ENCODE measurements around the gene GZF1. TPM values are rescaled to one million over a fixed set of nuclear protein-coding genes. Genes with fewer than 3 reads are reported as not detected.

Gene GZF1
- total and polyA plus RNA-seq, 9 donors: 7.1 to 13.9 (median 10.8) TPM

DNA sequence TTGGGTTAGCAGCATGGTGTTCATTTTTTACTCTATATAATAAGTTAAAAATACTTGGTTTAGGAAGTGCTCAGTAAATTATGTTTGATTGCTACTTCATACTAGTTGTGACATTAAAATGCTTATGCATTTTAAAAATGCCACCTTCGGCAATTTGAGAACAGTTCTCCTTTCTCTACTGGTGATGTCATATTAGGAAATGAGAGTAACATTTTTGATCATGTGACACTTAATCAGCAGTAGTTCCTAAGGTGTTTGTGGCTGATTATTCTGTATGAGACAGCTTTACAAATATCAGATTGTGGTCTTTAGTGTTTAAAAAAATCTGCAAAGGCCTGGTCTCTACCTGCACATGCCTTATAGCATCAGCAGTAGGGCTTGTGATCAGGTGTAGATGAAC, 4.4 kb downstream of the GZF1 start:
- Histone ChIP-seq H3K36me3 (ENCODE audit: control insufficient read depth, insufficient read depth, low read length) (peaks cover 43% of the 10 kb centered on the region), H3K9me3 (replicated peaks; ENCODE audit: control insufficient read depth, low read depth, low read length) (no peaks in the 10 kb centered on the region), H3K4me3 (ENCODE audit: low read length) (no peak overlapping the region), H3K4me1 (ENCODE audit: control insufficient read depth, insufficient read depth, low read length) (peaks cover 14% of the 10 kb centered on the region), H3K27ac (ENCODE audit: low read length) (no peak overlapping the region), H3K27me3 (ENCODE audit: control insufficient read depth, insufficient read depth, low read length) (no peaks in the 10 kb centered on the region)
- no CpG with 5 or more reads among the region's 1 CpG for WGBS (ENCODE audit: insufficient coverage)
- no peak for DNase-seq

DNA sequence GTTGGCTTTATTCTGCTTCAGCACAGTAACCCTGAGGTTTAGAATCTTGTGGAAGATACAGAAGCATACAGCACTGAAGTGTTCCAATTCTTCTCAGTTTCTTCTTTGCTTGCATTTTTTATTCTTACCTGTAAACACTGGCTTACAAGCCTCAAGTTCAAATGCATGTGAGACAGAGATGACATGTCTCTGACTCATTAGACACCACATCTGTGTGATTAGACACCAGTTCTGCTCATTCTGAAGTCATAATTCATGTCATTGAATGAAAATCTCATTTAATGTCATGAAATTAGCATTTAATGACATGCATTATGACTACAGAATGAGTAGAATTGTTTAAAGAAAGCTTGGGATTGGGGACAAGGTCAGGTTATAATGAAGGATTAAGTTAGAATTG, 5.8 kb downstream of the GZF1 start:
- no peak overlapping the region for H3K4me3 ChIP-seq (ENCODE audit: low read length)

GRCh38 chr20:23368316-23369071, 6.5 kb downstream of the GZF1 start:
- WGBS (ENCODE audit: insufficient coverage): no CpG with 5 or more reads among the region's 2 CpGs
- DNase-seq: no peak
- Histone ChIP-seq H3K27me3 (ENCODE audit: control insufficient read depth, insufficient read depth, low read length) (no peaks in the 10 kb centered on the region), H3K27ac (ENCODE audit: low read length) (no peak overlapping the region), H3K4me3 (ENCODE audit: low read length) (no peak overlapping the region), H3K9me3 (replicated peaks; ENCODE audit: control insufficient read depth, low read depth, low read length) (no peaks in the 10 kb centered on the region), H3K4me1 (ENCODE audit: control insufficient read depth, insufficient read depth, low read length) (peaks cover 5% of the 10 kb centered on the region), H3K36me3 (ENCODE audit: control insufficient read depth, insufficient read depth, low read length) (peaks cover 56% of the 10 kb centered on the region)

More for the DNA sequence above, 5.8 kb downstream of the GZF1 start:
- Histone ChIP-seq H3K36me3 (ENCODE audit: control insufficient read depth, insufficient read depth, low read length) (peaks cover 52% of the 10 kb centered on the region), H3K27ac (ENCODE audit: low read length) (no peak overlapping the region), H3K9me3 (replicated peaks; ENCODE audit: control insufficient read depth, low read depth, low read length) (no peaks in the 10 kb centered on the region), H3K4me1 (ENCODE audit: control insufficient read depth, insufficient read depth, low read length) (peaks cover 12% of the 10 kb centered on the region), H3K27me3 (ENCODE audit: control insufficient read depth, insufficient read depth, low read length) (no peaks in the 10 kb centered on the region)
- DNase-seq: no peak

DNA sequence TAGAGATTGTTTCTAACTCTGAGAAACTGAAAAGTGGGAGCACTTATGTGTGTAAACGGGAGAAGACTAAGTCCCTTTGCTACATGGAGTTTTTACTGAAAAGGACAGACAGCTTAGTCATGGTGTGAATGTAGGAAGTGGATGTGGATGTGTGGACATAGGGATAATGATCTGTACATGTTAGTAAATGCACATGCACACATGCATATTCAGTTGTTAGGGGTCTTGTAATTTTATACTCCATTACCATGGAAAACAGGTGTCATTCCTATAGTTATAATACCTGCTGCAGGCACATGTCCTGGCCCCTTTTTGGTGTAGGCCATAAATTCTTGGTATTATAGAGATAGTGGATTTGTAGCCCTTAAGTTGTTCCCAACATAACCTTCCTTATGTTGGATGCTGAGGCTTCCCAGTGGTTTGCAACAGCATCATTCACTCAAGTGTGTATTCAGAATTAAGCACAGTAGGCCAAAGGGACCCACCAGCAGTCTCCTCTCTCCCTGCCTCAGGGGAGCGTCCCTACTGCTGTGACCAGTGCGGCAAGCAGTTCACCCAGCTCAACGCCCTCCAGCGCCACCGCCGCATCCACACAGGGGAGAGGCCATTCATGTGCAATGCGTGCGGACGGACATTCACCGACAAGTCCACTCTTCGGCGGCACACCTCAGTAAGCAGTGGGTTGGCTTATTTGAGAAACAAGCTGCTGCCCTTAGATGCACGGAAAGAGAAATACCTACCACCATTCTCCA, 7.3 kb downstream of the GZF1 start:
- Histone ChIP-seq H3K27ac (ENCODE audit: low read length) (no peak overlapping the region), H3K4me1 (ENCODE audit: control insufficient read depth, insufficient read depth, low read length) (peaks cover 4% of the 10 kb centered on the region)
- no peak for DNase-seq

GRCh38 chr20:23370274-23370673, 8.3 kb downstream of the GZF1 start:
- no peaks in the 10 kb centered on the region for H3K27me3 ChIP-seq (ENCODE audit: control insufficient read depth, insufficient read depth, low read length)
- peaks cover 56% of the 10 kb centered on the region for H3K36me3 ChIP-seq (ENCODE audit: control insufficient read depth, insufficient read depth, low read length)
- peaks cover 4% of the 10 kb centered on the region for H3K4me1 ChIP-seq (ENCODE audit: control insufficient read depth, insufficient read depth, low read length)
- 67% methylated on average over 1 of the region's 5 CpGs for WGBS (ENCODE audit: insufficient coverage)
- H3K4me3 ChIP-seq (ENCODE audit: low read length): no peak overlapping the region
- no peak for DNase-seq
- no peak overlapping the region for H3K27ac ChIP-seq (ENCODE audit: low read length)
- H3K9me3 ChIP-seq (replicated peaks; ENCODE audit: control insufficient read depth, low read depth, low read length): no peaks in the 10 kb centered on the region

More for the DNA sequence above, 7.3 kb downstream of the GZF1 start:
- Histone ChIP-seq H3K9me3 (replicated peaks; ENCODE audit: control insufficient read depth, low read depth, low read length) (no peaks in the 10 kb centered on the region), H3K36me3 (ENCODE audit: control insufficient read depth, insufficient read depth, low read length) (peaks cover 61% of the 10 kb centered on the region), H3K27me3 (ENCODE audit: control insufficient read depth, insufficient read depth, low read length) (no peaks in the 10 kb centered on the region), H3K4me3 (ENCODE audit: low read length) (no peak overlapping the region)
- WGBS (ENCODE audit: insufficient coverage): 80% methylated on average over 2 of the region's 14 CpGs

DNA sequence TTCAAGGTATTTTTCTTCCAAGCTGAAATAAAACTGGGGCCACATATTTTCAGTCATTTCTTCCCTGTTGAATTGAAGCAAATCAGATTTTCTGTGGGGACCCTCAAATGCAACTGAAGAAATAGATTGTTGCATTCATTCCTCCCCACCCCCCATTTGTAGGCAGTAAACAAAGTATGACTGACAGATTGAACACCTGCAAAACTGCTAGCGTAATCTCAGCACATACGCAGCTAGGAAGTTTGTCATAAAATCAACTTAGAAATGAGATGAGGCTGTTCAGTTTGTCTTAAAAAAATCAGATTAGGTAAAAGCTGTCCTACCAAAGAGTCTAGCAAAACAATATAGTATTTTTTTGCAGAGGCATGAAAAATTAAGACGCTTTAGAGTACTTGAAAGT, 8.9 kb downstream of the GZF1 start:
- H3K4me1 ChIP-seq (ENCODE audit: control insufficient read depth, insufficient read depth, low read length): peaks cover 2% of the 10 kb centered on the region

DNA sequence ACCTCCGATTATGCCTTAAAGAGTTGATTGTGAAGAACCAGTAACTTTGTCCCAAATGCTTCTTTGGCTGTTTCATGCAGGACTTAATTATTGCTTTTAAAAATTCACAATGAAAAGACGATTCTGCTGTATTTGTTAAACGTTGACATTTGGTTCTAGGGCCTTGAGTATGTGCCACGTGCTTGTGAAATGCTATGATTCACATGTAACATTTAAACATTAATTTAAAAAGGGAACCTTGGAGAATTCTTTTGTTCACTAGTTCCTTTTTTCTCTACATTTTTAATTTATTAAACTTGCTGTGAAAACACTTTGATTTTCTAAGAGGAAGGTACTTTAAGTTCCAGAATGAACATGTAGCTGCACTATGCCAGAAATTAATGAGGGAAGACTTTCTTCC, 9.5 kb downstream of the GZF1 start:
- Histone ChIP-seq H3K36me3 (ENCODE audit: control insufficient read depth, insufficient read depth, low read length) (peaks cover 55% of the 10 kb centered on the region), H3K27me3 (ENCODE audit: control insufficient read depth, insufficient read depth, low read length) (no peaks in the 10 kb centered on the region), H3K4me1 (ENCODE audit: control insufficient read depth, insufficient read depth, low read length) (no peaks in the 10 kb centered on the region), H3K27ac (ENCODE audit: low read length) (no peak overlapping the region), H3K4me3 (ENCODE audit: low read length) (no peak overlapping the region), H3K9me3 (replicated peaks; ENCODE audit: control insufficient read depth, low read depth, low read length) (no peaks in the 10 kb centered on the region)
- DNase-seq: no peak
- 88% methylated on average over 1 of the region's 4 CpGs for WGBS (ENCODE audit: insufficient coverage)

More for the DNA sequence above, 8.9 kb downstream of the GZF1 start:
- Histone ChIP-seq H3K27ac (ENCODE audit: low read length) (no peak overlapping the region), H3K36me3 (ENCODE audit: control insufficient read depth, insufficient read depth, low read length) (peaks cover 56% of the 10 kb centered on the region), H3K27me3 (ENCODE audit: control insufficient read depth, insufficient read depth, low read length) (no peaks in the 10 kb centered on the region), H3K9me3 (replicated peaks; ENCODE audit: control insufficient read depth, low read depth, low read length) (no peaks in the 10 kb centered on the region), H3K4me3 (ENCODE audit: low read length) (no peak overlapping the region)
- DNase-seq: no peak
- WGBS (ENCODE audit: insufficient coverage): no CpG with 5 or more reads among the region's 3 CpGs

GRCh38 chr20:23374441-23374840, 12.5 kb downstream of the GZF1 start:
- no peak for DNase-seq
- WGBS (ENCODE audit: insufficient coverage): 87% methylated on average over 5 of the region's 5 CpGs
- peaks cover 53% of the 10 kb centered on the region for H3K36me3 ChIP-seq (ENCODE audit: control insufficient read depth, insufficient read depth, low read length)
- no peak overlapping the region for H3K4me3 ChIP-seq (ENCODE audit: low read length)
- no peaks in the 10 kb centered on the region for H3K27me3 ChIP-seq (ENCODE audit: control insufficient read depth, insufficient read depth, low read length)
- H3K27ac ChIP-seq (ENCODE audit: low read length): no peak overlapping the region
- H3K9me3 ChIP-seq (replicated peaks; ENCODE audit: control insufficient read depth, low read depth, low read length): no peaks in the 10 kb centered on the region
- H3K4me1 ChIP-seq (ENCODE audit: control insufficient read depth, insufficient read depth, low read length): no peaks in the 10 kb centered on the region

DNA sequence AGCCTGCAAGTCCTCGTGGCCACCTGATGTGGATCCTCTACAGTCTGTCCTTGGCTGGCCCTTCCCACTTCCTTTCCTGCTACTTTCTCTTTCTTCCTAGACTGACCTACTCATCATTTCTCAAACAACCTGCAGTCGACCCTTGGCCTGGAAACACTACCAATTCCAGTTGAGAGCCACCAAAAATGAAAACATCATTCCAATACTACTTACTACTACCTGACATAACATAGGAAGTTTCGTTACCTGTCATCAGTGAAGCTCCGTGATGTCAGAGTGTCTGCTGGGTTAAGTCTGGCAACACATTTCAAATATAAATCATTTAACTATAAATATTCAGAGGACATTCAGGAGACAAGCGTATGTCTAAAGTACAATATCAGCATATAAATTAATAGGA, 13.8 kb downstream of the GZF1 start:
- 73% methylated on average over 2 of the region's 5 CpGs for WGBS (ENCODE audit: insufficient coverage)
- Histone ChIP-seq H3K4me3 (ENCODE audit: low read length) (no peak overlapping the region), H3K27me3 (ENCODE audit: control insufficient read depth, insufficient read depth, low read length) (no peaks in the 10 kb centered on the region), H3K9me3 (replicated peaks; ENCODE audit: control insufficient read depth, low read depth, low read length) (no peaks in the 10 kb centered on the region), H3K4me1 (ENCODE audit: control insufficient read depth, insufficient read depth, low read length) (no peaks in the 10 kb centered on the region), H3K27ac (ENCODE audit: low read length) (no peak overlapping the region), H3K36me3 (ENCODE audit: control insufficient read depth, insufficient read depth, low read length) (peaks cover 42% of the 10 kb centered on the region)
- DNase-seq: no peak

DNA sequence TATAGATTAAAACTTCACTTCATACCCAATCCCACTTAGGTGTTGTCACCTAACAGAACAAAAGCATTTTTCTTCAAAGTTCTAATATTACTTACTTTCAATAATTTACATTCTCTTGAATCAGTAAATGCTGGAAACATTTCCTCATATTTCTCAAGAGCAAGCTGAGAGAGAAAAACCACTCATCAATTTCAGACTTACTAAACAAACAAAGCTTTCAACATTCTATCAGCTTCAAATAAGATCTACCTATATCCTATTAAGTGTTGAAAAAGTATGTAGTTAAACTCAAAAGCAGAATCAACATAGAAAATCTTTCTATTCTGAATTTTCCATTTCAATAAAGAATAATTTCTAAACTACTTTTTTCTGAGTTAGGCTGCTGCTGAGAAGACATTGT, 17.8 kb downstream of the GZF1 start:
- Histone ChIP-seq H3K9me3 (replicated peaks; ENCODE audit: control insufficient read depth, low read depth, low read length) (no peaks in the 10 kb centered on the region), H3K27ac (ENCODE audit: low read length) (no peak overlapping the region), H3K36me3 (ENCODE audit: control insufficient read depth, insufficient read depth, low read length) (peaks cover 25% of the 10 kb centered on the region), H3K27me3 (ENCODE audit: control insufficient read depth, insufficient read depth, low read length) (no peaks in the 10 kb centered on the region), H3K4me1 (ENCODE audit: control insufficient read depth, insufficient read depth, low read length) (no peaks in the 10 kb centered on the region), H3K4me3 (ENCODE audit: low read length) (no peak overlapping the region)
- no peak for DNase-seq
